Skeletal muscle satellite cell (primary cell): ENCODE data around the gene CLIC2.
A peak's percentile ranks its signal among the peaks of the same experiment; 100 is the strongest.
"Not testable (repeated sequence)": the region's sequence is repeated elsewhere in the genome, so short reads cannot be mapped to it uniquely, and the experiment has no call there.

Experiments used
- H3K27me3 ChIP-seq: 2 replicates; pipeline ENCODE4 v1.7.0; 2013; ENCODE audit warnings: low read length; ENCODE audit not compliant: control insufficient read depth, insufficient read depth
- H3K36me3 ChIP-seq: 2 replicates; pipeline ENCODE4 v1.7.0; 2013; ENCODE audit warnings: mild to moderate bottlenecking, control low read depth, low read length; ENCODE audit not compliant: insufficient read depth
- H3K4me1 ChIP-seq: 2 replicates; pipeline ENCODE4 v1.7.0; 2013; ENCODE audit warnings: low read length; ENCODE audit not compliant: control insufficient read depth, insufficient read depth
- H3K4me2 ChIP-seq: 2 replicates; pipeline ENCODE4 v1.7.0; 2013; ENCODE audit warnings: mild to moderate bottlenecking, low read length
- H3K4me3 ChIP-seq: 2 replicates; pipeline ENCODE4 v1.7.0; 2013; ENCODE audit warnings: low read length
- H3K9ac ChIP-seq: 2 replicates; pipeline ENCODE4 v1.7.0; 2013; ENCODE audit warnings: mild to moderate bottlenecking, low read depth, low read length, moderate library complexity
- H3K9me3 ChIP-seq: replicated peaks from 2 replicates; pipeline ENCODE4 v1.7.0; 2013; ENCODE audit warnings: mild to moderate bottlenecking, control low read depth, low read length

CLIC2 gene

DNA sequence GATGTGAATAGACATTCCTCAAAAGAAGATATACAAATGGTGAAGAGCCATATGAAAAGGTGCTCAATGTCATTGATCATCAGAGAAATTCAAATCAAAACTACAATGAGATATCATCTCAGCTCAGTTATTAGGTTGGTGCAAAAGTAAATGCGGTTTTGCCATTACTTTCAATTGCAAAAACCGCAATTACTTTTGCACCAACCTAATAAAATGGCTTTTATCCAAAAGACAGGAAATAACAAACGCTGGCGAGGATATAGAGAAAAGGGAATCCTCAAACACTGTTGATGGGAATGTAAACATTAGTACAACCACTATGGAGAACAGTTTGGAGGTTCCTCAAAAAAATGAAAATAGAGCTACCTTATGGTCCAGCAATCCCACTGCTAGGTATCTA lies 5.1 kb downstream of the CLIC2 start:
- H3K4me2 ChIP-seq = no peak overlapping the region
- no peaks in the 10 kb centered on the region for H3K36me3 ChIP-seq
- no peaks in the 10 kb centered on the region for H3K4me1 ChIP-seq
- no peaks in the 10 kb centered on the region for H3K9me3 ChIP-seq
- H3K9ac ChIP-seq = no peak overlapping the region
- no peak overlapping the region for H3K4me3 ChIP-seq
- H3K27me3 ChIP-seq = no peaks in the 10 kb centered on the region

DNA sequence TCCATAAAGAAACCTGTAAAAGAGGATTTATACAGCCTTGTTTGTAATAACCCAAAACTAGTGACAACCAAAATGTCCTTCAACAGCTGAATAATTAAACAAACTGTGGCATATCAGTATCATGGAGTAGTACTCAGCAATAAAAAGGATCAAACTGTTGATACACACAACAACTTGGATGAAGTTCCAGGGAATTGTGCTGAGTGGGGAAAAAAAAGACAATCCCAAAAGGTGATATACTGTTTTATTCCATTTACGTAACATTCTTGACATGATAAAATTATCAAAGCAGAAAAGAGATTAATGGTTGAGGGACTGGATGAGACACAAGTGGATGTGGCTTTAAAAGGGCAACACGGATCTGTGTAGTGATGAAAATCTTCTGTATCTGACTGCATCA lies 7.8 kb downstream of the CLIC2 start:
- H3K9ac ChIP-seq = no peak overlapping the region
- H3K36me3 ChIP-seq = no peaks in the 10 kb centered on the region
- no peaks in the 10 kb centered on the region for H3K27me3 ChIP-seq
- no peak overlapping the region for H3K4me2 ChIP-seq
- no peaks in the 10 kb centered on the region for H3K9me3 ChIP-seq
- H3K4me1 ChIP-seq = no peaks in the 10 kb centered on the region
- no peak overlapping the region for H3K4me3 ChIP-seq

DNA sequence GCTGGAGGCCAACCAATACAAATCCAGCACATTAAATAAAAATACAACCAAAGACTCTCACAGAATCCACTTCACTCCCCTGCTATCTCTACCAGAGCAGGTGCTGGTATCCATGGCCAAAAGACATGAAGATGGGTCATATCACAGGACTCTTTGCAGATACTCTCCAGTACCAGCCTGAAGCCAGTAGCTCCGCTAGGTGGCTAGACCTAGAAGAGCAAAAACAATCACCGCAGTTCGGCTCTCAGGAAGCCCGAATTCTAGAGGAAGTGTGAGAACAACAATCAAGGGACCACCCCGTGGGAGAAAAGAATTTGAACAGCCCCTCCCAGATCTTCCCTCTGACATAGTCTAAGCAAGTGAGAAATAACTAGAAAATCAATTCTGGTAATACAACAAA lies 20.2 kb downstream of the CLIC2 start:
- Histone ChIP-seq H3K9ac (no peak overlapping the region), H3K36me3 (no peaks in the 10 kb centered on the region), H3K4me3 (no peak overlapping the region), H3K4me2 (no peak overlapping the region), H3K9me3 (no peaks in the 10 kb centered on the region), H3K4me1 (no peaks in the 10 kb centered on the region), H3K27me3 (no peaks in the 10 kb centered on the region)

DNA sequence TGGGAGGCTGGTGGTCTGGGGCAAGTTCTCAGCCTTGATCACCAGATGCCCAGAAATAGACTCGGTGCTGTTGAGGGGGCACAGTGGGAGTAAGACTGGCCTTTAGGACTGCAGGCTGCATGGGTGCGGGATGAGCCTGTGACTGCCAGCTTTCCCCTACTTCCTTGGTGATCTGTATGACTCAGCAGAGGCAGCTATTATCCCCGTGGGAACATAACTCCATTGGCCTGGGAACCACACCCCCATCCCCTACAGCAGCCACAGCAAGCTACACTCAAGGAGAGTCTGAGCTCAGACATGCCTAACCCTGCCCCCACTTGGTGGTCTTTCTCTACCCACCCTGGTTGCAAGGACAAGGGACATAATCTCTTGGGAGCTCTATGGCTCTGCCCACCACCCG lies 20.6 kb downstream of the CLIC2 start:
- Histone ChIP-seq H3K9ac (no peak overlapping the region), H3K27me3 (no peaks in the 10 kb centered on the region), H3K4me1 (no peaks in the 10 kb centered on the region), H3K4me2 (no peak overlapping the region), H3K4me3 (no peak overlapping the region), H3K9me3 (no peaks in the 10 kb centered on the region), H3K36me3 (no peaks in the 10 kb centered on the region)

DNA sequence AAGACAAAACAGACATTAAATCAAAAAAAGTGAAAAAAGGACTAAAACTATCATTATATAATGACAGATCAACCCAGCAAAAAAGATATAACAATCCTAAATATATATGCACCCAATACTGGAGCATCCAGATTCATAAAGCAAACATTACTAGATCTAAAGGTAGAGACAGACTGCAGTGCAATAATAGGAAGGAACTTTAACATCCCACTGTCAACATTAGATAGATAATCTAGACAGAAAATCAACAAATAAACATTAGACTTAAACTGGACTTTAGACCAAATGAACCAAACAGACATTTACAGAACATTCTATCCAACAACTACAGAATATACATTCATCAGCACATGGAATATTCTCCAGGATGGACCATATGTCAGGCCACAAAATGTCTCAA lies 40.6 kb downstream of the CLIC2 start:
- H3K4me2 ChIP-seq = no peak overlapping the region
- no peak overlapping the region for H3K9ac ChIP-seq
- no peak overlapping the region for H3K4me3 ChIP-seq

DNA sequence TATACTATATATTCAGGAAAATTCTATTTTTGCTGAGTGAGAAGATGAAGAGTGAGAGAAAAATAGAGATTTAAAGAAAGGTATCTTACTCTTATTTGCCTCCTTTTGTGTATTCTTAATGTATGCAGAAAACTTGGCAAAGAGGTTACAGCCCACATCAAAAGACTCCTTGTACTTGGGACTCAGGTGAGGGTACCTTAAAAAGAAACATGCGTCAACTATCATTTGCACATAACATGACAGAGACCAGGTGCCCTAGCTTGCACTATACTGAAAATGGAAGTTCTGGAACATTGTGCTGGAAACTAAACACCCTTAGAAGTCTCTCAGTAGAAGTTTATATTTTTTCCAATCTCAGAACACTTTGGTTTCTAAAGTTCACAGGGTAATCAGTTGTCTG lies 54.5 kb downstream of the CLIC2 start:
- Histone ChIP-seq H3K4me1 (no peaks in the 10 kb centered on the region), H3K9me3 (no peaks in the 10 kb centered on the region), H3K4me2 (no peak overlapping the region), H3K27me3 (no peaks in the 10 kb centered on the region), H3K9ac (no peak overlapping the region), H3K4me3 (no peak overlapping the region), H3K36me3 (no peaks in the 10 kb centered on the region)

More for the DNA sequence above, 40.6 kb downstream of the CLIC2 start:
- no peaks in the 10 kb centered on the region for H3K4me1 ChIP-seq
- no peaks in the 10 kb centered on the region for H3K27me3 ChIP-seq
- H3K36me3 ChIP-seq = no peaks in the 10 kb centered on the region
- H3K9me3 ChIP-seq = no peaks in the 10 kb centered on the region

DNA sequence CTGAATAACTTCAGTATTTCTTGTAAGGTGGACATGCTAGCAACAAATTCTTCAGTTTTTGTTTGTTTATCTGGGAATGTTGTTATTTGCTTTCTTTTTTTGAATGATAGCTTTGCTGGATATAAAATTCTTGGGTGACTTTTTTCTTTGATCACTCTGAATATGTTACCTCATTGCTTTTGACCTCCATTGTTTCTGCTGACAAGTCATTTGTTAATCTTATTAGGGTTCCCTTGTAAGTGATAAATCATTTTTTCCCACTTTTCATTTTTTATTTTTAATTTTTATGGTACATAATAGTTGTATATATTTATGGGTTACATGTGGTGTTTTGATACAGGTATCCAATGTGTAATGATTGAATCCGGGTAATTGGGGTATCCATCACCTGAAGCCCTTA lies 63.4 kb downstream of the CLIC2 start:
- H3K4me1 ChIP-seq = no peaks in the 10 kb centered on the region
- H3K4me2 ChIP-seq = no peak overlapping the region
- H3K36me3 ChIP-seq = no peaks in the 10 kb centered on the region
- H3K4me3 ChIP-seq = no peak overlapping the region
- H3K27me3 ChIP-seq = no peaks in the 10 kb centered on the region
- H3K9ac ChIP-seq = no peak overlapping the region
- H3K9me3 ChIP-seq = no peaks in the 10 kb centered on the region

DNA sequence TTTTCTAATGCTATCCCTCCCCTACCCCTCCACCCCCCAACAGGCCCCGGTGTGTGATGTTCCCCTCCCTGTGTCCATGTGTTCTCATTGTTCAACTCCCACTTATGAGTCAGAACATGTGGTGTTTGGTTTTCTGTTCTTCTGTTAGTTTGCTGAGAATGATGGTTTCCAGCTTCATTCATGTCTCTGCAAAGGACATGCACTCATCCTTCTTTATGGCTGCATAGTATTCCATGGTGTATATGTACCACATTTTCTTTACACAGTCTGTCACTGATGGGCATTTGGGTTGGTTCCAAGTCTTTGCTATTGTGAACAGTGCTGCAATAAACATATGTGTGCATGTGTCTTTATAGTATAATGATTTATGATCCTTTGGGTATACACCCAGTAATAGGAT lies 66.4 kb downstream of the CLIC2 start:
- not testable (repeated sequence) for H3K9me3 ChIP-seq, H3K27me3 ChIP-seq, H3K4me2 ChIP-seq, H3K4me3 ChIP-seq, H3K9ac ChIP-seq, H3K4me1 ChIP-seq, H3K36me3 ChIP-seq

DNA sequence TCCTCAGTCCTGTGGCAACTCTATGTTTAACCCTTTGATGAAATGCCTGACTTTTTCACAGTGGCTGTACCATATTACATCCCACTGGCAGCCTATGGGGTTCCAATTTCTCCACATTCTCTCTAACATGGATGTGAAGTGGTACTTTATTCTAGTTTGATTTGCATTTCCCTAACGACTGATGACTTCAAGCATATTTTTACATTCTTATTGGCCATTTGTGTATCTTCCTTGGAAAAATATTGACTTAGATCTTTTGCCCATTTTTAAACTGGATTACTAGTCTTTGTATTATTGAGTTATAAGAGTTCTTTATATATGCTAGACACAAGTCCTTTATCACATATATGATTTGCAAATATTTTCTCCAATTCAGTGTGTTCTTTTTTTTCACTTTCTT lies 68.0 kb downstream of the CLIC2 start:
- H3K9ac ChIP-seq = no peak overlapping the region
- H3K4me1 ChIP-seq = no peaks in the 10 kb centered on the region

DNA sequence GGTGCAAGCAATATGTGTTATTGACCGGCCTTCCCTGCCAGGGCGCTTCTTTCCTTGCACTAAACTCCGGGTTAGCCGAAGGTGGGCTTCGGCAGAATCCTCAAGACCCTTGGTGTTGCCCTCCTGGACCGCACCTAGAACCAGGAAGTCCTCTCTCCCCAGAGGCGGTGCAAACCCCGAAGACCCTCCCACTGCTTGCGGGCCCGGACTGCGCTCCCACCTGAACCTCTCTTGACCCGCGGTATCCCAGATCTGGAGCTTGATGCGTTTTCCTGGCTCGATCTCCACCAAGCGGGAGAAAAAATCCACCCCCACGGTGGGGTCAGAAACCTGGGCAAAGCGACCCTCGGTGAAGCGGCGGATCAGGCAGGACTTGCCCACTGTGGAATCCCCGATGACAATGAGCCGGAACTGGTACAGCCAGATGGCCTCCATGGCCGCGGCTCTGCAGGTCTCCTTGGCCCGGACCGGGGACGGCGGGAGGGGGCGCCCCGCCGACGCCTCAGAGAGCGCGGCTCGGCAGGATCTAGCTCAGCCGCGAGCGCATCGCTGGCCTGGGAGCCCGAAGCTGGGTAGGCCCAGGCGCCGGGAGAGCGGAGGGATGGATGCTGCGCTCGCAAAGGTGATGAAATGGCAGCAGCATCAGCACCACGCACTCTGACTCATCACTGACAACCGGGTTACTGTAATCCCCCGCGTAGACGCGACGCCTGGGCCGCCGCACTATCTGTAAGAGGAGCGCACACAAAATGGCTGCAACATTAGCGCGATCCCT lies 70.4 kb downstream of the CLIC2 start, which contains the start of gene RAB39B:
Gene RAB39B, minus strand, starts transcription at position 638 of the 775 bp plus-strand sequence. Its CDS starts 203 bp downstream, at position 435.
- H3K36me3 ChIP-seq = no peaks in the 10 kb centered on the region
- peak within 1 kb of the TSS; percentile 43 for H3K4me2 ChIP-seq
- no peak within 1 kb of the TSS for H3K9ac ChIP-seq
- H3K4me1 ChIP-seq = no peaks in the 10 kb centered on the region
- H3K9me3 ChIP-seq = no peaks in the 10 kb centered on the region
- peak within 1 kb of the TSS; percentile 45 for H3K4me3 ChIP-seq
- no peaks in the 10 kb centered on the region for H3K27me3 ChIP-seq

More for the DNA sequence above, 68.0 kb downstream of the CLIC2 start:
- Histone ChIP-seq H3K4me3 (no peak overlapping the region), H3K4me2 (no peak overlapping the region), H3K36me3 (no peaks in the 10 kb centered on the region), H3K27me3 (no peaks in the 10 kb centered on the region), H3K9me3 (no peaks in the 10 kb centered on the region)

DNA sequence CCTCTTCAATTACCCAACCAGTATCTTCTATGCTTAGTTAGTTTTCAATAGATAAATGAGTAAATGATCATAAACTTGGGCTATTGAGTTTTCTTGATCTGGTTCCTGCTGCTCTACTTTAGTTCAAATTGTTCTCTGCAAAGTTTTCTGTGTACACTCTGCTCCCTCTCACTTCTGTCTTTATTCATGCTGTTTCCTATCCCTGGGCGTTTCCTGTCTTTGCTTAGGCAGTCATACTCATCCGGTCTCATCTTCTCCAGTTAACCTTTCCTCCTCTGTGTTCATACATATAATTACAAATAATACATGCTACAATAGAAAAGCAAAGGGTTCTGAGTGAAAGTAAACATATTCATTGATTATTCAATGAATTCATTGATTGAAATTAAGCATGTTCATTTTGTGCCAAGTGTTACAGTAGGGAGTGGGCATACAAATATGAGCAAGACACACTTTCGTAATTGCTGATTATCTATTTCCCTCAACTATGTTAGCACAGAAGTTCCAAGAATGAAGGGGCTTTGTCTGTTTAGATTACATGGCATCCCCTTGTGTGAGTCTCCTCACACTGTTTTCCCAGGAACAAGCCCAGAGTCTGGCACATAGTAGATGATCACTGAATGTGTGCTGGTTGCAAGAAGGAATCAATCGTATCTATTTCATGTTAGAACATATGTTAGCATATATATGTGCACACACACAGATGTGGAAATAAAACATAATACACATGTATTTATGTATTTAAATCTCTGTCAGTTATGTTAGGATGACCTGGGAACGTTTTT lies 71.3 kb downstream of the CLIC2 start:
- no peak overlapping the region for H3K4me3 ChIP-seq
- H3K4me2 ChIP-seq = no peak overlapping the region
- no peaks in the 10 kb centered on the region for H3K4me1 ChIP-seq
- no peaks in the 10 kb centered on the region for H3K36me3 ChIP-seq
- H3K9me3 ChIP-seq = no peaks in the 10 kb centered on the region
- H3K9ac ChIP-seq = no peak overlapping the region
- no peaks in the 10 kb centered on the region for H3K27me3 ChIP-seq

DNA sequence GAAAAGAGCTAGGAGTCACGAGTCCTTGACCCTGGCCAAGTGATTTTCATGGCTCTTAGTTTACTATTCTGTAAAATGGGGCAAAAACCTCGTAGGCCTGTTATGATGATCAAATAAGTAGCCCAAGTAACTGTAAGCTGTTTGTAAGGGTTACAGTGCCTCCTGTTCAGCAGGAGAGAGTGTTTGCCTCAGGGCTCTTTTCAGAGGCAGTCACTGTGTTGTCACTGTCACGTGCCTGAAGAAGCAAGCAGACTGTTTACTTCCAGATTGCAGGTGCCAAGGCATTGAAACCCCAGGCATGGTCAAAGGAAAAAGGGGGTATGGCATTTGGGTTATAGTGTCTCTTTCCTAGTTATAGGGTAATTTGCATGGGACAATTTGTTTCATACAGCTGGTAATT lies 74.7 kb downstream of the CLIC2 start:
- Histone ChIP-seq H3K4me3 (no peak overlapping the region), H3K4me2 (no peak overlapping the region), H3K27me3 (no peaks in the 10 kb centered on the region), H3K9me3 (no peaks in the 10 kb centered on the region), H3K36me3 (no peaks in the 10 kb centered on the region), H3K4me1 (no peaks in the 10 kb centered on the region), H3K9ac (no peak overlapping the region)
